NT2/D1 (cell line): ENCODE measurements around the gene DES.

Source experiments
- SUZ12 ChIP-seq: IDR thresholded peaks from 2 replicates; pipeline ENCODE4 v1.6.1; 2011; ENCODE audit not compliant: insufficient read length, insufficient read depth; ENCODE audit errors: extremely low read depth
- ZNF274 ChIP-seq: IDR thresholded peaks from 2 replicates; pipeline ENCODE4 v1.6.1; 2011; ENCODE audit warnings: mild to moderate bottlenecking, low read depth, low read length

DNA sequence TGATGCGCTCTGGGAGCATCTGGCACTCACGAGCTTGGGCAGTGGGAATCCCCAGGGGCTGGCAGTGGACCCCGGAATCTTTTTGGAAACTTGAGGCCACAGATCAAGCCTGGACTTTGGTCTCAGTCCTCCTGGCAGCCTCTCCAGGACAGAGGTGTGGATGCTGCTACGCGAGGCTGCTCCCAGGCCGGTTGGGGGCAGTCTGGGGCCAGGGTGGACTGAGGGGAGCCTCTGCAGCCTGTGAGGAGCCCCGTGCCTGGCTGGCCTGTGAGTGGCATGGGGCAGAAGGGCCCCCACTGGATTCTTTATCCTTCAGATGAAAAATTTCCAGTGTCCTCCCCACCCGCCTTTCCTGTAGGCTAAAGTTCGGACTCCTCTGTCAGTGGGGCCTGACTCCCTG is 12.7 kb upstream of the DES start:
- TF ChIP-seq SUZ12 (no peak), ZNF274 (no peak)
